GM10266 (cell line): ENCODE measurements around the gene KCNC4.

ENCODE experiments used
- DNase-seq: peaks from one replicate; pipeline ENCODE4 v3.0.0; 2012; ENCODE audit errors: extremely low spot score
- CTCF ChIP-seq: IDR thresholded peaks from 2 replicates; pipeline ENCODE4 v1.5.1; 2012; ENCODE audit warnings: mild to moderate bottlenecking, low read depth; ENCODE audit not compliant: control insufficient read depth, insufficient read depth; ENCODE audit errors: missing control alignments

KCNC4 gene

GRCh38 chr1:110211496-110212168, 1.5 kb downstream of the KCNC4 start:
- TF ChIP-seq CTCF, result no peak
- DNase-seq, result peak; percentile 49

DNA sequence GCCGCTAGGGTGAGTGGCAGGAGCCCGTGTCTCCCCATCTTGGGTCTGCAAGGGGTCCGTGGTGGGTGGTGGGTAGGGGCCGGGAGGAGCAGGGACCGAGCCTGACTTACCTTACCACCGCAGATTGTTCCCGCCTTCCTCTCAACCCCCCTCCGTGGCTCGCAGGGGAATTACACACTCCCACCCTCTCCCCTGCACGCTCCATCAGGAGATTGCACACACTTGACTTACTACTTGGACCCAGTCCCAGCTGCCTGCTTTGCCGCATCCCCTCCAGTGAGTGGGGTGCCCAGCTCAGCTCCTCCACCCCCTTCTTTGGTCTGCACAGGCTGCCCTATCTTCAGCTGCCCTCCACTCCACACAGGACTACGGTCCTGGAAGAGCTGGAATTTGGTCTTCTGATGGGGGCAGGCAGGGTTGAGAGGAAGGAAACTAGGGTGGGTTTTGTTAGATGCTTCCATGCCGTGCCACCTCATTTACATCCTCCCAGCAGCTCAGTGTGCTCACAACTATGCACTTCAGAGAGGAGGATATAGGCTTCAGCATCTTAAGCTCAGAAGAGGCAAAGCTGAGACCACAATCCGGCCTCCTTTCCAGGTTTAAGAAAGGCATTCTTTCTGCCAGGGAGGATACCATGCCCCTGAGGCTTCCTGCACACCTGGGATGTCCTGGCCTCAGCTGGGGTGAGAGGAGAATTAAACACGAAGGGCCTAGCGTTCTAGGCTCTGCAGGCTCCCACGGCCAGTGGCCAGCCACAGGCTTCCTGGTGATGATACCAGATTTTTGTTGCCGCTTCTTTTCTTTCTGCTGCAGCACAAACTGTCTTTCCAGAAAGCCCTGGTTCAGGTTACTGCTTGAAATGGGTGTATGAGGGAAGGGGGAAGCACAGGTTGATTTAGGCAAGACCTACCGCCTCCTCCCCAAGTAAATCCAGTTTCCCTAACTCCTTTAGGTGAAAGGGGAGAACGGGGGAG, 2.3 kb downstream of the KCNC4 start:
- DNase-seq, result no peak
- no peak for TF ChIP-seq CTCF

GRCh38 chr1:110213143-110213540, 3.0 kb downstream of the KCNC4 start:
- no peak for TF ChIP-seq CTCF
- DNase-seq, result no peak

DNA sequence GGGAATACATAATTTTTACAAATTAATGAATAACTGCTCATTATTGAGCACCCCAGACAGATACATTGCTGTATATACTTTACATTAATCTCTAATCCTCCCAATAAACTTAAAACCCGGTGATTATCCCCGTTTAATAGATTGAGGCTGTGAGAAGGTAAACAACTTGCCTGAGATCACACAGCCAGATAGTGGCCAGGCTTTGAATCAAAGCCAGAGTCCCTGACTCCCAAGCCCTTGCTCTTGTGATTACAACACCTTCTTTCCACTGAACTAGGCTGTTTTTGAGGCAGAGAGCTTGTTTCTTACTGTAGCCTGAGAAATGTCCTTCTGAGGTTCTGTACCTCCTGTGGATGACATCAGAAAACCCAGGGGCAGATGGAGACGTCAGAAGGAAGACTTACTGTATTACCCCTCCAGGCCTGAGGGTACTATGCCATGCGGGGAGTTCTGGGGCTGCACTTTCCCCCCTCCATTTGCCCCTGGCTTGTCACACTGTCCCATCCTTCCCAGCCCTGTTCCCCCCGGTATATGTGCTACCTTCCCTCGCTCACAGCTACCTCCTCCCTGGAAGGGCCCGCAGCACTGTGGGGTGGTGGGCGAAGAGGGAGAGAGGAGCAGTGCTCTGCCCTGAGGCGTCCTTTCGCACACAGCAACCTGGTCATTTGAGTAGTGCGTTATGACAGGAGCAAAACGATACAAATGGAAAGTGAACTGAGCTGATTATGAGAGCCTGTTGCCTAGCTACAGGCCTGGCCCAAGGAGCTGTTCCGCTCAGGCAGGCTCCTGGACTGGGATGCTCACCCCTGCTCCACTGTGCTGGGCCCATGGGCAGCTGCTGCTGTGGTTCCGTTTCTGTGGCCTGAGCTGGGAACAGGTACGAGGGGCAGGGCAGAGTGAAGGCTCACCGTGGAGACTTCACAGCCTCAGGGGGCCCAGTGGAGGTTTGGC, 4.6 kb downstream of the KCNC4 start:
- no peak for DNase-seq
- no peak for TF ChIP-seq CTCF

- DNase-seq, result no peak
- TF ChIP-seq CTCF, result no peak
Measured at GRCh38 chr1:110215621-110216515, 5.8 kb downstream of the KCNC4 start.

- DNase-seq, result no peak
- TF ChIP-seq CTCF, result no peak
Measured at GRCh38 chr1:110216844-110217444, 6.8 kb downstream of the KCNC4 start.
